IMR-90 (cell line): Measurements from ENCODE around the gene EMCN. TPM values are rescaled to one million over a fixed set of nuclear protein-coding genes. Genes with fewer than 3 reads are reported as not detected.

ENCODE experiments used
- ATAC-seq: fragments of 200-7000 bp; cut with Tn5 transposase; 2 replicates; pipeline ENCODE4 v1.9.1; 2020; ENCODE audit warnings: low read depth, mild to moderate bottlenecking, moderate library complexity
- BruUV-seq: library from RNA; stranded (reverse); fragments of 400-500 nt; replicated peaks from 2 replicates; lab custom pipeline; 2021; lab: Mats Ljungman, UMichigan
- CTCF ChIA-PET: fragments of 300-600 bp; formaldehyde crosslinking; extraction: SDS; loops from one replicate; lab custom pipeline; 2021; ENCODE audit warnings: antibody characterized with exemption; lab: Yijun Ruan, JAX
- POLR2A ChIA-PET: fragments of 300-600 bp; sonication (Branson Sonifier 250); formaldehyde crosslinking; loops from one replicate; lab custom pipeline; 2022; ENCODE audit warnings: antibody characterized with exemption; ENCODE audit not compliant: unreplicated experiment; lab: Charles Lee
- DNase-seq: peaks from one replicate; pipeline ENCODE4 v3.0.0; 2013
- H2AFZ ChIP-seq: replicated peaks from 2 replicates; pipeline ENCODE3; 2013; ENCODE audit warnings: low read length, mild to moderate bottlenecking; ENCODE audit not compliant: poor library complexity
- H2AK5ac ChIP-seq: 2 replicates; pipeline ENCODE4 v1.6.1; 2013; ENCODE audit warnings: low read depth, low read length, inconsistent platforms
- H2AK9ac ChIP-seq: replicated peaks from 2 replicates; pipeline ENCODE3; 2013; ENCODE audit warnings: mild to moderate bottlenecking, low read depth, low read length, moderate library complexity; ENCODE audit not compliant: poor library complexity
- H2BK120ac ChIP-seq: 2 replicates; pipeline ENCODE4 v1.6.1; 2013; ENCODE audit warnings: low read depth, low read length, inconsistent platforms
- H2BK15ac ChIP-seq: 3 replicates; pipeline ENCODE4 v1.6.1; 2013; ENCODE audit warnings: low read depth, low read length, inconsistent platforms
- H2BK20ac ChIP-seq: 2 replicates; pipeline ENCODE4 v1.6.1; 2013; ENCODE audit warnings: low read depth, mild to moderate bottlenecking, inconsistent platforms, low read length, moderate library complexity
- H2BK5ac ChIP-seq: 2 replicates; pipeline ENCODE4 v1.6.1; 2013; ENCODE audit warnings: mild to moderate bottlenecking, low read depth, low read length, inconsistent platforms; ENCODE audit not compliant: poor library complexity, severe bottlenecking
- H3K14ac ChIP-seq: replicated peaks from 2 replicates; pipeline ENCODE4 v1.6.1; 2013; ENCODE audit warnings: low read depth, low read length, inconsistent platforms
- H3K18ac ChIP-seq: 2 replicates; pipeline ENCODE4 v1.6.1; 2013; ENCODE audit warnings: low read depth, low read length, control low read depth
- H3K23ac ChIP-seq: 2 replicates; pipeline ENCODE4 v1.6.1; 2013; ENCODE audit warnings: low read depth, low read length, inconsistent platforms
- H3K27ac ChIP-seq: 2 replicates; pipeline ENCODE4 v1.5.1; 2013; ENCODE audit warnings: mild to moderate bottlenecking, control low read depth, low read length; ENCODE audit not compliant: insufficient read depth
- H3K27me3 ChIP-seq: 2 replicates; pipeline ENCODE4 v1.6.1; 2013; ENCODE audit warnings: low read length; ENCODE audit not compliant: control insufficient read depth, insufficient read depth
- H3K36me3 ChIP-seq: 2 replicates; pipeline ENCODE4 v1.6.1; 2013; ENCODE audit warnings: low read length, mixed read lengths; ENCODE audit not compliant: control insufficient read depth, insufficient read depth
- H3K4ac ChIP-seq: 2 replicates; pipeline ENCODE4 v1.6.1; 2013; ENCODE audit warnings: low read depth, low read length, inconsistent platforms
- H3K4me1 ChIP-seq: 2 replicates; pipeline ENCODE4 v1.6.1; 2013; ENCODE audit warnings: low read length, mixed read lengths; ENCODE audit not compliant: control insufficient read depth, insufficient read depth
- H3K4me2 ChIP-seq: 2 replicates; pipeline ENCODE4 v1.6.1; 2013; ENCODE audit warnings: low read depth, mild to moderate bottlenecking, control low read depth, low read length, moderate library complexity
- H3K4me3 ChIP-seq: 2 replicates; pipeline ENCODE4 v1.5.1; 2013; ENCODE audit warnings: low read depth, mild to moderate bottlenecking, control low read depth, low read length, moderate library complexity; ENCODE audit not compliant: insufficient read depth
- H3K56ac ChIP-seq: 2 replicates; pipeline ENCODE4 v1.6.1; 2013; ENCODE audit warnings: low read length, inconsistent platforms; ENCODE audit not compliant: insufficient read depth; ENCODE audit errors: extremely low read depth
- H3K79me1 ChIP-seq, 2 experiments: 2 replicates each; pipeline ENCODE4 v1.6.1; 2013; ENCODE audit warnings: low read length in 2 of 2, inconsistent platforms in 1 of 2, low read depth in 1 of 2
- H3K9ac ChIP-seq: 2 replicates; pipeline ENCODE4 v1.6.1; 2013; ENCODE audit warnings: low read depth, low read length, control low read depth
- H3K9me1 ChIP-seq: 2 replicates; pipeline ENCODE4 v1.6.1; 2013; ENCODE audit warnings: low read length, inconsistent platforms; ENCODE audit not compliant: insufficient read depth
- H3K9me3 ChIP-seq: 2 replicates; pipeline ENCODE4 v1.6.1; 2013; ENCODE audit warnings: low read length; ENCODE audit not compliant: control insufficient read depth, insufficient read depth
- H4K20me1 ChIP-seq: 2 replicates; pipeline ENCODE4 v1.6.1; 2013; ENCODE audit warnings: low read length, inconsistent platforms; ENCODE audit not compliant: insufficient read depth
- H4K5ac ChIP-seq: 2 replicates; pipeline ENCODE4 v1.6.1; 2013; ENCODE audit warnings: mild to moderate bottlenecking, low read depth, low read length, control low read depth
- H4K8ac ChIP-seq, 2 experiments: 2 replicates each; pipeline ENCODE4 v1.6.1; 2013; ENCODE audit warnings: low read depth in 2 of 2, low read length in 2 of 2, control low read depth in 1 of 2, inconsistent platforms in 1 of 2
- H4K91ac ChIP-seq: 2 replicates; pipeline ENCODE4 v1.6.1; 2013; ENCODE audit warnings: low read depth, low read length, inconsistent platforms; ENCODE audit not compliant: insufficient read depth
- BHLHE40 ChIP-seq: fragments of 150-350 bp; IDR thresholded peaks from 2 replicates; pipeline ENCODE4 v1.6.1; 2016; ENCODE audit warnings: mild to moderate bottlenecking, low read depth, low read length
- CHD1 ChIP-seq: IDR thresholded peaks from 2 replicates; pipeline ENCODE4 v1.6.1; 2012; ENCODE audit warnings: low read depth, low read length, improper control_type of control experiment
- FOS ChIP-seq: fragments of 150-350 bp; IDR thresholded peaks from 2 replicates; pipeline ENCODE4 v1.6.1; 2016; ENCODE audit warnings: low read depth, low read length
- MAZ ChIP-seq: IDR thresholded peaks from 2 replicates; pipeline ENCODE4 v1.6.1; 2012; ENCODE audit warnings: low read depth, mild to moderate bottlenecking, low read length, improper control_type of control experiment, moderate library complexity, borderline replicate concordance
- MXI1 ChIP-seq: IDR thresholded peaks from 2 replicates; pipeline ENCODE4 v1.6.1; 2012; ENCODE audit warnings: low read depth, mild to moderate bottlenecking, low read length, moderate library complexity, borderline replicate concordance
- RAD21 ChIP-seq: IDR thresholded peaks from 2 replicates; pipeline ENCODE4 v1.6.1; 2012; ENCODE audit warnings: low read length, improper control_type of control experiment
- RFX5 ChIP-seq: IDR thresholded peaks from 2 replicates; pipeline ENCODE4 v1.8.0; 2012; ENCODE audit warnings: low read depth, mild to moderate bottlenecking, low read length, moderate library complexity
- WGBS, 2 experiments: methylation state at CpG; one replicate each; pipeline versions ENCODE4 v1.1.5 to v1.1.7; 2013; ENCODE audit warnings: missing lambda C conversion rate in 2 of 2; ENCODE audit not compliant: insufficient read length in 1 of 2; ENCODE audit errors: extremely low coverage in 2 of 2; 5-methylcytosine and 5-hydroxymethylcytosine counted together
- dilution Hi-C: fragments of 300-500 bp; cut with HindIII; formaldehyde crosslinking; loops from one replicate; pipeline ENCODE4 v1.14.3; 2018; ENCODE audit warnings: low sequenced_read_pairs; ENCODE audit not compliant: unreplicated experiment
- in situ Hi-C: fragments of 300-500 bp; cut with MboI; formaldehyde crosslinking; loops from 3 replicates; pipeline ENCODE4 v1.14.3; 2019; ENCODE audit warnings: low sequenced_read_pairs, inconsistent platforms, mixed read lengths
- intact Hi-C: fragments of 100-400 bp; cut with micrococcal nuclease; formaldehyde crosslinking; loops from 2 replicates; pipeline ENCODE4 v1.10.0; 2022
- polyA plus RNA-seq, 3 experiments: library from polyadenylated mRNA; depleted of rRNA; stranded (reverse); fragments of >200 nt; gene quantifications; 2 replicates each; pipeline ENCODE4 v1.2.3, GENCODE V29; 2012; ENCODE audit warnings: low replicate concordance in 1 of 3
- total RNA-seq: library from RNA; depleted of rRNA; stranded (reverse); fragments of >200 nt; gene quantifications from 2 replicates; pipeline ENCODE4 v1.2.3, GENCODE V29; 2012

EMCN gene
- total and polyA plus RNA-seq, 2 of the 4 experiments (the other 2 are of a cell fraction) = not detected

GRCh38 chr4:100557306-100557705, 39.5 kb upstream of the EMCN start:
- Histone ChIP-seq H2BK20ac (no peak overlapping the region), H2AK9ac (no peak overlapping the region), H3K4me2 (no peak overlapping the region), H2BK5ac (no peak overlapping the region), H4K5ac (no peak overlapping the region), H3K27me3 (no peaks in the 10 kb centered on the region), H4K8ac (no peak overlapping the region), H3K56ac (no peak overlapping the region), H3K9me3 (no peaks in the 10 kb centered on the region), H3K4ac (no peak overlapping the region), H3K14ac (no peak overlapping the region), H3K9ac (no peak overlapping the region), H3K4me3 (no peak overlapping the region), H2AK5ac (no peak overlapping the region), H2BK120ac (no peak overlapping the region), H3K9me1 (no peaks in the 10 kb centered on the region), H3K36me3 (no peaks in the 10 kb centered on the region), H4K20me1 (no peaks in the 10 kb centered on the region), H3K4me1 (no peaks in the 10 kb centered on the region), H3K18ac (no peak overlapping the region), H3K27ac (no peak overlapping the region), H2AFZ (no peak overlapping the region), H3K23ac (no peak overlapping the region), H2BK15ac (no peak overlapping the region), H3K79me1 (no peaks in the 10 kb centered on the region), H4K91ac (no peak overlapping the region)
- TF ChIP-seq CHD1 (no peak), RAD21 (no peak), FOS (no peak), RFX5 (no peak), MXI1 (no peak), MAZ (no peak), BHLHE40 (no peak)
- intact Hi-C loops (no loop called here), in situ Hi-C loops (no loop called here), dilution Hi-C loops (no loop called here)
- BruUV-seq = no TSS peak
- POLR2A ChIA-PET = no interaction called here
- ATAC-seq (no peak), DNase-seq (no peak)
- WGBS, 2 experiments = no CpG with 5 or more reads among the region's 2 CpGs
- CTCF ChIA-PET = no interaction called here
